GM12872 (cell line): ENCODE data around the gene SPAG16.

Source experiments
- CTCF ChIP-seq: IDR thresholded peaks from 3 replicates; pipeline ENCODE4 v1.5.1; 2011; ENCODE audit warnings: low read depth, mild to moderate bottlenecking, low read length, moderate library complexity; ENCODE audit not compliant: insufficient read depth

Gene SPAG16

GRCh38 chr2:213537579-213537978 lies 253.3 kb downstream of the SPAG16 start:
- TF ChIP-seq CTCF: no peak

DNA sequence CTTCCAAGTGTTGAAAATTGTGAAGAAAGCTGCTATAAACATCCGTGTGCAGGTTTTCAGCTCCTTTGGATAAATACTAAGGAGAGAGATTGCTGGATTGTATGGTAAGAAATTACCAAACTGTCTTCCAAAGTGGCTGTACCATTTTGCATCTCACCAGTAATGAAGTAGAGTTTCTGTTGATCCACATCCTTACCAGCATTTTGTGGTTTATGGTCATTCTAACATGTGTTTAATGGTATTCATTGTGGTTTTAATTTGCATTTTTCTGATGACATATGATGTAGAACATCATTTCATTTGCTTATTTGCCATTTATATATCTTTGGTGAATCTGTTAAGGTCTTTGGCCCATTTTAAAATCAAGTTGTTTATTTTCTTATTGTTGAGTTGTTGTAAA lies 260.7 kb downstream of the SPAG16 start:
- TF ChIP-seq CTCF: no peak

DNA sequence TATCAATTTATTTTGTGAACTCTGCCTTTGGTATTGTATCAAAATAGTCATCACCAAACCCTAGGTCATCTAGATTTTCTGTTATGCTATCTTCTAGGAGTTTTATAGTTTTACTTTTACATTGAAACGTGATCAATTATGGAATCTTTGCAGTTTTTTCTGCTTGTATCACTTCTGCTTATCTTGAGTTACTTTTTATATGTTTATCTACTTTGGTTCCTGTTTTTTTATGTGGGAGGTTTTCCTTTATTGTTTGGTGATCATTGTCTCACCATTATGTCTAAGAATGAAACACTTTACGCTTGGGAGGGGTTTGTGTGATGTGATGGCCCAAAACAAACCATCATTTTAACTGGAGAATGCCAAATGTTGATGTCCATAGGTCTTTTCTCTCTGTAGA lies 261.2 kb downstream of the SPAG16 start:
- no peak for TF ChIP-seq CTCF

- no peak for TF ChIP-seq CTCF
These were observed 261.8 kb downstream of the SPAG16 start for GRCh38 chr2:213545964-213546475.

DNA sequence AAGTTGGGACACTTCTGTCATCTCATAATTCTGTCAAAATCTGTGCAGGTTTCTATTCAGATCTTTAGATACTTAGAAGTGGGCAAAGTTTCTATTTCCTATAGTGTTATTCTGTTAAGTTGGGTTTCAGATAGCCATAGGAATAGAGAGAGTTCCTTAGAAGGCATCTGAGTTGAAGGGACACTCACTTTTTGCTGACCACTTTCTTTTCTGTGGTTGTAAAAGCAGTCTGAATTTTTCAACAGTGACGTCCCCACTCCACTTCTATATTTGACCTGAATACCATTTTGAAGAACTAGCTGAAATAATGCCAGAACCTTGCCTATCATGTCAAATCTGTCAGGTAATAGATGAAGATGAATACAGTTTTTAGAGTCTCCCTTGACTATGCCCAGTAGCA lies 267.3 kb downstream of the SPAG16 start:
- no peak for TF ChIP-seq CTCF

DNA sequence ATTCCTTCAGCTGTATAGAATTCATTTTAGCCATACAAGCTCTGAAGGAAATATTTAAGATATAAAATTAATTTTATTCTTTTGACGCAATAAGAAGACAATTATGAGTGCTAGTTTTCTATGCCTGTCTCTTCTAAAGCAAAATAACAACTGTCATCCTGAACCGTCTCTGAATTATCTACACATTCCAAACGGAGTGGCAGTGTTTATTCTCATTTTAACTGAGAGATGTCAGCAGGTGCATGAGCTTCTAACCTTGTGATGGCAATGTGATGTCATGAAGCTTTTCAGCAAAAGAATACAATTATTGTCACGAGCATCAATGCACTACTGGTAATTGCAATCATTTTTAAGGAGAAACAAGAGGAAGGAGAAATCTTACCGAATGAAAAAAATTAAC lies 274.8 kb downstream of the SPAG16 start:
- TF ChIP-seq CTCF: no peak

DNA sequence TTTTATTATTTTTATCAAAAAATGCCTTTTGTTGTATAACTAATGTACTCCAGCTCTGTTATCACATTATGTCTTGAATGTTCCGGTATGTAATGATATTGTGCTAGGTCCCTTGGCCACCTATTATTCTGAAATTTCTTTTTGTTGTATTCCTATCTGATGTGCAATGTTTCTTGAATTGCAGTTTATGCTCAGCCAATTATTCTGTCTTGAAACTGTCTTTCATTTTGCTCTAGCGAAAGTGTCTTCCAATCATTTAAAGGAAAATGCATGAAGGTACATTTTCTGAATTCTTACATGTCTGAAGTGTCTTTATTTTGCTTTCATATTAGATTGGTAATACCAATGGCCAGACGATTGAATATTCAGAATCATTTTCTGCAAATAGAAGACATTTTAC lies 277.5 kb downstream of the SPAG16 start:
- no peak for TF ChIP-seq CTCF
